Stimulated activated CD4-positive, alpha-beta T cell treated with anti-CD3 and anti-CD28 coated beads, Interleukin-1b, Interleukin-23, amount 100 ng/mL, for 1 hour (primary cell): ENCODE results near the gene HAO2.
"Not testable (repeated sequence)": the region's sequence is repeated elsewhere in the genome, so short reads cannot be mapped to it uniquely, and the experiment has no call there.

Experiments used
- DNase-seq, 2 donors: peaks; one replicate each; pipeline ENCODE4 v3.0.0-alpha.2; 2020; ENCODE audit warnings: low read depth in 2 of 2

The HAO2 gene

DNA sequence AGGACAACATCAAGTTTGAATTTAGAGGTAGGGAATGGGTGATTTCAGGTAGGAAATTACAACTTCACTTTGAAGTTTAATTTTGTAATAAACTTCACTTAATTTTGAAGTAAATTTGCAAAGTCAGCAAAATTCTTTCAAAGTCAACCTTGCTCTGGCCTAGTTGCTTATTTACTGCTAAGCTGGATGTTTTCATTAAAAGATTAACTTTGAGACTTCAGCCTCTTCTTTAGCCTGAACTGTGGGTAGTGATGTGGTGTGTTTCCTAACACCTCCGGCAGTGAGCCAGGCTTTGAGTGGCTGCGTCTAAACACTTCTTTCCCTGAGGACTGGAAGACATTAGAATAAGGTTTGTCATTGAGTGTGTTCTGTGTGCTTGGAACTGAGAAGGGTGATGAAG lies at the start of gene HAO2:
Gene HAO2 (plus strand): TSS at position 232 of the 400 bp plus-strand sequence. CDS start 12,301 bp downstream, outside the sequence.
- DNase-seq = no peak

DNA sequence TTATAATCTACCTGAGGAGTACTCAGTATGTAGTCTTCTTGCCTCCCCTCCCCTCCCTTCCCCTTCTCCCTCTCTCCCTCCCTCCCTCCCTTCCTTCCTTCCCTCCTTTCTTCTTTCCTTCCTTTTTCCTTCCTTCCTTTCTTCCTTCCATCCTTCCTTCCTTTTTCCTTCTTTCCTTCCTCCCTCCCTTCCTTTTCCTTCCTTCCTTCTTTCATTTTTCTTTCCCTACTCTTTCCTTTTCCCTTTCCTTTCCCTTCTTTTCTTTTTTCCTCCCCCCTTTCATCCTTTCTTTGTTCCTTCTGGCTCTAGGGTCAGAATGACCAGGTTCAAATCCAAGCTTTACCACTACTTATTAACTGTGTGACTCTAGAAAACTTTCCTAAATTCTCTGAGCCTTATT lies 48.5 kb upstream of the HAO2 start:
- DNase-seq = no peak

DNA sequence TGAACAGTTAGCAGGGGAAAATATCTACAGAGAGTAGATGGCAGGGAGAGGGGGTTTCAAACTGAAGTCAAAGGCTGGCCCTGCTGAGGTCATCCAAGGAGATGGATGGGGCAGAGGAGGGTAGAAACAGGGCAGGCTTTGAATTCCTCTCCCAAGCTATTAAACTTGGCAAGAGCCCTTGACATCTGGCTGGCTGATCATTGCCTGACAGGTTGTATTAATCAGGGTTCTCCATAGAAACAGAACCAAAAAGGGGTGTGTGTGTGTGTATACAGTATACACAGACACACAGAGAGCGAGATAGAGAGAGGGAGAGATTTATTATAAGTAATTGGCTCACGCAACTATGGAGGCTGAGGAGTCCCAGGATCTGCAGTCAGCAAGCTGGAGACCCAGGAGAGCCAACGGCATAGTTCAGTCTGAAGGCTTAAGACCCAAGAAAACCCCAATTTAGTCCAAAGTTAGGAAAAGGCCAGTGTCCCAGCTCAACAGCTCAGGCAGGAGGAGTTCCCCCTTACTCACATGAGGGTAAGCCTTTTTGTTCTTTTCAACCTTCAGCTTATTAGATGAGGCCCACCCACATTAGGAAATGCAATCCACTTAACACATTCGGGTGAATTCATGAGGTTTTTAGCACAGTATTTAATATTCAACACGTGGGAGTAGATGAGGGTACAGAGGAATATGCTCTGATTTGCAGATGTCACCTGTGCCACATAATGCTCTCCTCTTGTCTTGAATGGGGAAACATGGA lies 46.7 kb upstream of the HAO2 start:
- DNase-seq = no peak

DNA sequence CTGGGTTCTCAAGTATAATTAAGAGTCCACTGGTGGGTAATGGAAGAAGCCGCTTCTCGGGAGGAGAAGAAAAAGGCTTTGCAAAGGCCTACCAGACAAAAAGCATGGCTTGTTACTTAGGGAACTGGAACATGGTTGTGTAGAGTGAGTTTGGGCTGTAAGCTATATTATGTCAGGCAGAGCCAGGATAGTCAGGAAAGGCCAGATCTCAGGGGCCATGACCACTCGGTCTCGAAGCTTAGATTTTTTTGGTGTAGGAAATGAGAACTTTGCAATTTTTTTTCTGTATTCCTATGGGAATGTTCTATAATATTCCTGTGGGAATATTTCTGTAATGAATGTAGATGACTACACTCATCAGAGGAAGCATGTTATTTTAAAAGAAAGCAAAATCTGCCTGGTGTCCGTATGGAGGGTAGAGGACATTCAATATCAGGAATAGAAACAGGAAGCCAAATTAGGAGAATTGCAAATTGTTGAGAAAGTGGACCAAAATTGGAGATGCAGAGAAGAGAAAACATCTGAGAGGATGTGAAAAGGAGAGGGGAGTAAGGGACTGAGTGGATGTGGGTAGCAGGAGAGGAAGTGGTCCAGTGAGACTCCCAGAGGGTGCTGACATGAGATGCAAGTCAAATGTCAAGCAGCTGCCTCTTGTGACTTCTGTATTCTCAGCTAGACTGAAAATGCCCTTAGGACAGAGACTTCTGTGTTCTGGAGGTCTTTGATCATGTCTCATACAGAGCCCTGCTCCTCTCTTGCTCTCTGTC lies 45.2 kb upstream of the HAO2 start:
- no peak for DNase-seq

DNA sequence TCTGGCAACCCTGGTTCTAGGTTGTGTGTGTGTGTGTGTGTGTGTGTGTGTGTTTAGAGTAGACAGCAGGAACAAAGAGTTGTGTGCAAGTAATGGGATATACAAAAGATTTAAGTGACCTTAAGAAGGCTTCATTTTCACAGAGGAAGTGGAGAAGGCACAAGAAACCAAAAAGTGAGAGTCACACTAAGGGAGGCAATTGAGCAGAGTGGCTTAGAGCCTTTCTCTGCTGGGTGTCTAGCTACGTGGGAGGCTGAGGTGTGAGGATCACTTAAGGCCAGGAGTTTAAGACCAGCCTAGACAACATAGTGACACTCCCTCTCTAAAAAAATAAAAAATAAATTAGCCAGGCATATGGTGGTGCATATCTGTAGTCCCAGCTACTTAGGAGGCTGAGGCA lies 44.4 kb upstream of the HAO2 start:
- no peak for DNase-seq

DNA sequence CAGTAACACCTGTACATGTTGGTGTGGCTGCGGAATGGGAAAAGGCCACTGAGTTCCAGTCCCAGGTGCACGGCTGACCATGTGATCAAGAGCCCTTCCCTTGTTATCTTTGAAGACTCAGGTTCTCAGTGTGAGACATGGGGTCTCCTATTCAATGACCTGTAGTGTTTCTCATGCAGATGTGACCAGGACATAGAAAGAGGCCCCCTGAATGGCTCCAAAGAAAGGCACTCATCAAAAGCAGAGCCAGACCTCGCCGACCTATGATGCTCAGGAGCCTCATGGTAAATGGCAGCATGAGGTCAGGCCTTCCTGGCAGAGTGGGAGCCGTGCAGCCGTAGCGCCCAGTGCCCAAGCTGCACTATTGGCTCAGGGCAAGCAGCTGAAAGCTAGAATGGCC lies 42.3 kb upstream of the HAO2 start:
- DNase-seq = no peak

DNA sequence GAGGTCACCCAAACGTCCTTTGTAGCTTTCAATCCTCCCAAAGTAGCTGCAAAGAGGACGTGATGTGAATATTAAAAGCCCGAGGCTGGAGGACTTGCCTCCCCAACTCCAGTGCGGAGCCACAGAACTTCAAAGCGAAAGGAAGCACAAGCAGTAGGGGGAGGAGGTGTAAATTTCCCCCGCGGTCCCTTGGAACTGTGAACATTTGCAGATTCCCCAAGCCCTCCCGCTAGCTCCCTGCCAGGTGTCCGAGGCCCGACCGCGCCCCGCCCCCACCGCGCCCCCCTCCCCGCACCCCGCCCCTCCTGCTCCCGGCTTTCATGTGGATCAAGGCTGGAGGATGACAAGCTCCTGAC lies 41.5 kb upstream of the HAO2 start:
- DNase-seq = no peak

DNA sequence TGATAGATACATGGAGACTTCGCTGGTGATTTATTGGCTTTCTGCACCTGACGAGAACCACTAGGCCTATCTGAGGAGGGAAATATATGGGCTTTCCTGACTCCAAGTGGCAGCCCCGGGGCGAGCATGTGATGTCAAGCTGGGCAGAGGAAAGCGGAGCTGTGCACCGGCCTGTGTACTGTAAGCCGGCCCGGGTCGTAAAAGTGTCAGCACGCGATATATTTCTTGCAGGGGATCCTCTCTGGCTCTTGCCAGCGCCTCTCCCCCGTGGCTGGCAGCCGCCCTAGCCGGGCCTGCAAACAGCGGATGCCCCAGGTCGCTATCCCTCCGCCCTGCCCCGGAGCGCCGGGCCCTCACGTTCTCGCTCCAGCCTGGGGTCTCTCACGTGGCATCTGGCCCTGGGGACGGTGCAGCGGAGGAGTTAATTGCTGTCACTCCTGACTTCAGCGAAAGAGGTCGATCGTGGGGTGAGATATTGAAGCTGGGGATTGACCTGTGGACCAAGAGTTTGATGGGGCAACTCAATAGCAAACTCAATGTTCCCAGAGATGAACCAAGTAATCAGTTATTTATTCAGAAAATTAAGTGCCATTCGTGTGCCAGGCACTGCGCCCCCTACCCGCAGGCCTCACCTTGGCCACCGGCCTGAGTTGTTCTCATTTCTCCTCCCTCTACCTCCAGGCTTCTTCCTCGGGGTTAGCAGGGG lies 41.0 kb upstream of the HAO2 start:
- no peak for DNase-seq

DNA sequence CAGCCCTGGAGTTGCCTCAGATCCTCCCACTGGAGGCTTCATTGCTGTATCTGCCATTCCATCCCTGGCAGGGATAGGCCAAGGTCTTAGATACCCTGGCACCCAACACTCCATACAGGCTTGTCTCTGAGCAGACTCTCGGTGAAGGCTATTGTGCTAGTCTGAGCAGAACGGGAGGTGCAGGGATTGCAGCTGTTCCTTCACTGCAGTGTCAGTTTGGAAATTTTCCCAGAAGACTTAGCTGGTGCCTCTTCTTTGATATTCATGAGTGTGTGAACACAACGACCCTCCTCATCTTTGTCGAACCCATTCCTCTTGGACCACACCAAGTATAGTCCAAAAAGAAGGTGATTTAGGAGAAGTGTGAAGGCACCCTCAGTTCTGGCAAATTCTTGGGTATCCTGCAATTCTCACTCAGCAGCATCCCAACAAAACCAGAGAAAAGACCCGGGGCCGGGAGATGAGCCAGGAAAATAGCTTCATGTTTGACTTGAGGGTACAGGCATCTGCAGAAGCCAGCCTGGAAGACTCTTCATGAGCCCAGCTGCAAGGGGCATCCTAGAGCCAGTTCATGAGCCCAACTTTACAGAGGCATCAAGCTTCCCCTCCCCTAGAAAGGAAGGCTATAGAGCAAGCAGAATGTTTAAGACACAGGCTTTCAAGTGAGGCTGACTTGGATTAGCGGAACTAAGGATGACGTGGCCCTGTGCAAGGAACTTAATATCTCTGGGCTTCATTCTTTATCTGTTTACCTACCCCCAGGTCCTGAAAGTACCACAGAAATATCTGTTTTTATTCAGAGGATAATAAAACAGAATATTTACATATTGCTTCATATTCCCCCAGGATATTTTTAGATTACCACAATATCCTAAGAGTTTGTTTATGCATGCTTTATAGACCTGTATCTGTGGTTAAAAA lies 38.8 kb upstream of the HAO2 start:
- no peak for DNase-seq

DNA sequence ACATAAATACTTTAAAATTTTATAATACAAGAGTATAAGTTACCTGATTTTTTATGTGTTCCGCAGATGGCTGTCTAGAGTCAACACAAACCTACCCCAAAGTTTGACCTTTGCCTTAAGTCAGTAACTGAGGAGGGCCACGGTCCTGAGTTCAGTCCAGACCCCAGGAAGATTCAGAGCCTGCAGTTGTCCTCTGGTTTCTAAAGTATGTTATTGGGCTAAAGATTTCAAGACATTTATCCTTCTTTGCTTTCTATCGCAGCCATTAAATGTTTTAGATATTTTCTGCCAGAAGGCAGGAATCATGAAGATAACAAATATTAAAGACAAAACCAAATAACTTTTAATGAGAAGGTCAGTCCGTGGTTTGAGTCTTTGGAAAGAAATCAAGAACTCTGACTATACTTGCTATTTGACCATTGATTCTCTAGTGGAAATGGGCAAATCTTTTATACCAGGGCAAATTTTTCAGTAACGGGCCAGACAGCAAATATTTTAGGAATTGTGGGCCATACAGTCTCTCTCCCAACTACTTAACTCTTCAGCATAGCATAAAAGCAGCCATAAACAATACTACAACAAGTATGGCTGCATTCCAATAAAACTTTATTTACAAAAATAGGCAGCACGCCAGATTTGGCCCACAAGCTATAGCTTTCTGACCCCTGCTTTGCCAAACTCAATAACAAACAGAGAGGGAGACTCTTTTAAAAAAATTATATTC lies 38.0 kb upstream of the HAO2 start:
- DNase-seq = no peak

DNA sequence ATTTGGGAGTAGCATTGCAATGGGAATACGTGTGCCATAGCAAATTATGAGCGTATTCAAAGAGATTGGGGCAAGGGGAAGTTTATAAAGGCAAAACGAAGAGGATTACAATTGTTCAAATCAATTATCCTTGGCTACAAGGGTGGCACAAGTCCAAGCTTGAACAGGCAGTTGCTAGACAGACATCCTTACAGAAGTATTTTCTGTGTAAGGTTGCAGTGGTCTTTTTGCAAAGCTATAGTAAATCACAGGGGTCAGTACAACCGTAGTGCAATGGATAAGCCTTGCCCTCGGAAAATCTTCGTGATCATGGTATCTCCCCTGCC lies 37.4 kb upstream of the HAO2 start:
- no peak for DNase-seq

DNA sequence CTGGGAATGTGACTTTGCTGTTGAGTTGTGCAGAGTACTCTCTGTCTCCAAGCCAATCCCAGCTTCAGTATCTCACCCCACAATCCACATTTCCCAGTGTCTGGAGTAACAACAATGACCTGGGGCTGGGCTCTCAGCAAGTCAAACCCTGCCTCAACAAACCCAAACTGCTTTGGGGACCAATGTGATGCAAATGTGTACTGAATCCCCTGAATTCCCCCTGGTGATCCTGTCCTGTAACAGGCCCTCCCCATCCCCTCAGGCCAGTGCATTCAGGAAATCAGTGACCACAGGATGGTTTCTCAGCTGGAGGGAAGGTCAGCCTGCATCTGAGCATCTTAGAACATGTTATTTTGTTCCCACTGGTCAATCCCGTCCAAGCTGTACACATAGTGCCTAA lies 36.7 kb upstream of the HAO2 start:
- no peak for DNase-seq

DNA sequence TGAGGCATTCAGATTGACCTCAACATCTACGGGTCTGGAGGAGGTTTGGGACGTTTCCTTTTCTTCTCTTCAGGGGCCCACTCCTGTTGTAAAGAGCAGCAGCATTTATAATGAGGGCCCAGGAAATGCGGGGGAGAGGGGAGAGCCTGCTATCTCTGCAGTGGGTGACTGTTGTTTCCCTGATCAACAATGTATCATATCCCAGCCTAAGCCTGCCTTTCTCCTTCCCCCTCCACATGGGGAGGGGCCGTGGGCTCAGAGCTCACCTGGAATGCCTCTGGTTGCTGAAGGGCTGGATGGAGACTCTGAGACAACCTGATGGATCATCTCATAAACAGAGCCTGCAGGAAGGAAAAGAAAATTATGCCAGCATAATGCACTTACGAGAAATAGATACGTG lies 36.0 kb upstream of the HAO2 start:
- DNase-seq = no peak

DNA sequence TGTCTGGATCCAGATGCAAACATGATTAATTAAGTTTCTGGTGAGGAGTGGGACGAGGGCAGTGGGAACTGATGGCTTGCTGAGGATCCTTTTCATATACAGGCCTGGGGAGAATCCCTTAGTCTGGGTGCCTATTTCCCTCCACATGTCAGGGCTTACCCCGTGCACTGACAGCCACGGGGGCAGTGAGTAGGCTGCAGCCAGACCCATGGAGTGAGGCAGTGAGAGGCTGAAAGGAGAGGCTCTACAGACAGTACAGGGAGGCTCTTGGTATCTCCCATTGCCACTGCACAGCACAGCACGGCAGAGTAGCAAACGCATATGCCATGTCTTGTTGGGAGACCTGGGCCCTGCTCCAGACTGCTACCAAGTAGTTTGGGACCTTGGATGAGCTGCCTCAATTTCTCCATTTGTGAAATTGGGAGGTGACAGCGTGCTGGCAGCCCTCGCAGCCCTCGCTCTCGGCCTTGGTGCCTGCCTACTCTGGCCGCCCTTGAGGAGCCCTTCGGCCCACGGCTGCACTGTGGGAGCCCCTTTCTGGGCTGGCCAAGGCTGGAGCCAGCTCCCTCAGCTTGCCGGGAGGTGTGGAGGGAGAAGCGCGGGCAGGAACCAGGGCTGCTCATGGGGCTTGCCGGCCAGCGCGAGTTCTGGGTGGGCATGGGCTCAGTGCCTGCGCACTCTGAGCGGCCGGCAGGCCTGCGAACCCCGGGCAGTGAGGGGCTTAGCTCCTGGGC lies 35.3 kb upstream of the HAO2 start:
- no peak for DNase-seq

DNA sequence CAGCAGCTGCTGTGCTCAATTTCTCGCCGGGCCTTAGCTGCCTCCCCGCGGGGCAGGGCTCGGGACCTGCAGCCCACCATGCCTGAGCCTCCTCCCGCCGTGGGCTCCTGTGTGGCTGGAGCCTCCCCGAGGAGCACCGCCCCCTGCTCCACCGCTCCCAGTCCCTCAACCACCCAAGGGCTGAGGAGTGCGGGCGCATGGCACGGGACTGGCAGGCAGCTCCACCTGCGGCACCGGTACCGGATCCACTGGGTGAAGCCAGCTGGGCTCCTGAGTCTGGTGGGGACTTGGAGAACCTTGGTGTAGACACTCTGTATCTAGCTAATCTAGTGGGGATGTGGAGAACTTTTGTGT lies 34.7 kb upstream of the HAO2 start:
- DNase-seq = not testable (repeated sequence)

DNA sequence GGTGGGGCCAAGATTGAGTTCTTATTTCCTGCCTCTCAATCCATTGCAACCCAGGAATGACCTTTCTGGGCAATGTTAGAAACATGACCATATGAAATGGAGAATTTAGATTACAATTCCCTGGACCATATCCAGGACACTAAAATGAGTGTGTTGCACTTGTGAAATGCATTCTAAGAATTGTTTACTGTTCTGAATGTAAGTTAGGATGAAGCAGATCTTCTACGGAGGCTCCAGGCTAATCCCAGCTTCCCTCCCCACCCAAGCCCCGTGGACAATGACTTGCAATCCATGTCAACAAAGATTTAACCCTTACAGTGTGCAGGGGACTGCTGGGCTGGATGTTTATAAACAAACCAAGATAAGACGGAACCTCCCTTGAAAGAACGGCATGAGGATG lies 31.7 kb upstream of the HAO2 start:
- no peak for DNase-seq

DNA sequence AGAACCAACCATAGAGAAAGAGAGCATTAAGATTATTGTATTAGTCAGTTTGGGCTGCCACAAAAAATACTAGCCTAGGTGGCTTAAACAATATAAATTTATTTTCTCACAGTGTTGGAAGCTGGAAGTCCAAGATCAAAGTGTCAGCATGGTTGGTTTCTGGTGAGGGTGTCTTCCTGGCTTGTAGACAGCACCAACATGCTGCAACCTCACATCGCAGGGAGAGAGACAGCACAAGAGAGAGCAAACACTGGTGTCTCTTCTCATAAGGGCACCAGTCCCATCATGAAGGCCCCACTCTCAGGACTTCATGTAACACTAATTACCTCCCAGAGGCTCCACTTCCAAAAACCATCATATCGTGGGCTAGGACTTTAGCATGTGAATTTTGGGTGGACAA lies 30.6 kb upstream of the HAO2 start:
- no peak for DNase-seq

DNA sequence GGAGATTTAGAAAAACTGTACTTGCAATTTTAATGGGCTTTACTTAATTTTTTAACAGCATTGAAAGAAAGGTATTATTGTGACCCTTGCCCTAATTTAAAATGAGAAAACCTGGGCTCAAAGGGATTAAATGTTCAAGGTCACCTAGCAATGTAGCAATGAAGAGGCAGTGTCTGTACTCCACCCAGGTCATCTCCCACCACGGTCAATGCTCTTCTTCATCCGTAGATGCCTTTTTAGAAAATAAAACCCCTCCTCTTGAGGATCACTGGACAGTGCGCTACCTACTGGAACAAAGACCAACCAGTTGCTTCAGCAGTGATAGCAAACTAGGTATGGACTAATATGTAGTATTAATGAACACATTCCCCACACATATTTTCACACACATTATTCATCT lies 29.8 kb upstream of the HAO2 start:
- DNase-seq = no peak

DNA sequence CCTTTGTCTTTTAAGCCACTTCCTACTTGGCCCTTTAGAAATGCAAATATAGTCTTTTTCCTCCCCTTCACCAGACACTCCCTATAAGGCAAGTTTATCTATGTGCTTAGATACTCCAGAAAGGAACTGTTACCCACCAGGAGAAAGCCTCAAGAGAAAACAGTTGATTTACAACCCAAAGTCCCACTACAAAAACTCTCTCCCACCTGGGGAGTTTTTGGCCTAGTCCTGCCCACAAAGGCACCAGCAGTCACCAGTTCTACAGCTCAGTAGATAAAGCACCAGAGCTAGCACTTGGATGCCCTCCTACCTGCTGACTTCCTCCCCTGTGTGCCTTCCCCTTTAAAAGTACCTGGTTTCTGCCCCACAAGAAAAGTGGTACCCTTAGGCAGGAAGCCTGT lies 27.7 kb upstream of the HAO2 start:
- no peak for DNase-seq

DNA sequence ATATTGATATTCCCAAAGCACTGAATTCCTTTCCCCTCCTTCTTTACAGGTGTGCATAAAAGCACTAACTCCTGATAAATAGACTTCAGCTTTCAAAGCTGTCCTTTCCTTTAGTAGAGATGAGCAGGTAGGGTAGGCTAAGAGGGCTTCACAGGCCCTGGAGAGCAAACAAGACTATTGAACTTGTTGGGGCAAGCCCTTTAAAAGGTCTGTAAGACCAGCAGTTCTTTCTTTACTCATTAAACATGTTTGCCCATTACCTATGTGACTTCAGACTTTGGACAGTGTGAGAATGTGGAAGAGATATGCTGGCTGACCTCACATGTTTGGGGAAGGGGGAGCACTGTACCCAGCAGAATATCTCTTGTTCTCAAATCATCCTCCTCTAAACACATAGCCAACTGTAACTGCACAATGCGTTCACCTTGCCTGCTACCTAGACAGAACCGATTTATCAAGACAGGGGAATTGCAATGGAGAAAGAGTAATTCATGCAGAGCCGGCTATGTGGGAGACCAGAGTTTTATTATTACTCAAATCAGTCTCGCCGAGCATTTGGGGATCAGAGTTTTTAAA lies 27.1 kb upstream of the HAO2 start:
- no peak for DNase-seq
